Thoracic aorta (tissue), 2 donors: ENCODE measurements around the gene LAMB2. TPM values are rescaled to one million over a fixed set of nuclear protein-coding genes. Genes with fewer than 3 reads are reported as not detected.

ENCODE experiments used
- ATAC-seq: fragments of 150-250 bp; one replicate; pipeline ENCODE4 v1.8.0; 2017; ENCODE audit warnings: low read depth; ENCODE audit not compliant: insufficient number of reproducible peaks, low FRiP score
- DNase-seq: peaks from one replicate; pipeline ENCODE4 v3.0.0-alpha.2; 2020; ENCODE audit warnings: low spot score
- H3K27ac ChIP-seq, 2 donors: fragments of 200-600 bp; sonication (generic); 1 replicate in 1 of 2; 2 replicates in 1 of 2; pipeline ENCODE4 v1.5.1; 2016; ENCODE audit warnings: mild to moderate bottlenecking in 2 of 2, moderate library complexity in 2 of 2
- H3K27me3 ChIP-seq: fragments of 200-600 bp; sonication (generic); replicated peaks from 2 replicates; pipeline ENCODE4 v1.6.0; 2016; ENCODE audit warnings: mild to moderate bottlenecking; ENCODE audit not compliant: insufficient read depth
- H3K36me3 ChIP-seq: fragments of 200-600 bp; sonication (generic); one replicate; pipeline ENCODE4 v1.5.1; 2016
- H3K4me1 ChIP-seq, 2 donors: fragments of 200-600 bp; sonication (generic); 1 replicate in 1 of 2; 2 replicates in 1 of 2; pipeline versions ENCODE4 v1.5.1 to v1.6.0; 2016; ENCODE audit warnings: low read depth in 2 of 2, mild to moderate bottlenecking in 1 of 2; ENCODE audit not compliant: control insufficient read depth in 1 of 2
- H3K4me3 ChIP-seq: fragments of 200-600 bp; sonication (generic); 2 replicates; pipeline ENCODE4 v1.5.1; 2016; ENCODE audit warnings: mild to moderate bottlenecking
- H3K9me3 ChIP-seq: fragments of 200-600 bp; sonication (generic); 2 replicates; pipeline ENCODE4 v1.5.1; 2016
- total RNA-seq, 2 donors: library from RNA; depleted of rRNA; stranded (reverse); fragments of >200 nt; gene quantifications; one replicate each; pipeline versions ENCODE4 v1.1.0 to v1.2.3, GENCODE V29; 2016
- TF ChIP-seq, protein P1 (sequence below): fragments of 200-600 bp; sonication (generic); IDR thresholded peaks from one replicate; pipeline ENCODE4 v1.5.1; 2019; ENCODE audit warnings: antibody characterized with exemption

Gene LAMB2
- total RNA-seq, result 100 to 1,000 TPM; 764 to 806 TPM

DNA sequence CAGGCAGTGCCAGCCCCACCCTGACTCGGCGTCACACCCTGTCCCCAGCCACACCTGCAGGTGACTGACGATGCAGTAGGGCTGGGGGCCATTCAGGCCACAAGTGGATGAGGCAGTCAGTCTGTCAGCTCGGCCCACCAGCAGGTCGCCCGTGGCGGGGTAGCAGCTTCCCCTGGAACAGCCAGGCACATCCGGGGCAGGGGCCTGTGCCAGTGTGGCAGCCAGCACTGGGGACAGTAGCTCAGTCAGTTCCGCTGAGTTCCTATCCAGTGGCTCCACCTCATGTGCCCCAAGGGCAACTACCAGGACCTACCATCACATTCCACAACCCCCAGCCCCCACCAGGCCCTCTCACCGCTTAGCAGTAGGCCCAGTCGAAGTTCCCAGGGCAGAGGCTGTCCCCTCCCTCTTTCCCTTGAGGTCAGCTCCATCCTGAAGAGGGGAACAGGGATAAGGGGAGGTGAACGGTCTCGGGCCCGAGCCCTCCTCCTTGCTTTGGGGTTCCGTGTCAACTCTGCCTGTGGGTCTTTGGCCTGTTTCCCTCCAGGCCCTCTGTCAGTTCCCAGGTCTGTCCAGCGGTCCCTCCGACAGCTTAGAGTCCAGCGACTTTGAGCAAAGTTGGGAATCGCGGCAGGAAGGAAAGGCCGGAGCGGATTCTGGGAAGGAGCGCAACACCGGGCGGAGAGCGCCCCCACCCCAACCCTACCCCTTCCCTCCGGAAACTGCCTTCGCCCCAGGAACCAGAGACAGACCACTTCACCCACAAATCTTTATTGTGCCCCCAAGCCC, at the start of gene LAMB2:
TSS of gene LAMB2 (minus strand) at position 614 of the 789 bp plus-strand sequence. CDS start at position 431, 183 bp downstream.
- Histone ChIP-seq H3K27ac (peak within 1 kb of the TSS; percentile 88 to 94), H3K9me3 (no peaks in the 10 kb centered on the region), H3K27me3 (no peaks in the 10 kb centered on the region), H3K36me3 (peaks cover 22% of the 10 kb centered on the region), H3K4me1 (peaks cover 14 to 41% of the 10 kb centered on the region in 2 donors), H3K4me3 (peak within 1 kb of the TSS; percentile 84)
- ATAC-seq (peak; percentile 51), DNase-seq (no peak)
- TF ChIP-seq, protein P1, sequence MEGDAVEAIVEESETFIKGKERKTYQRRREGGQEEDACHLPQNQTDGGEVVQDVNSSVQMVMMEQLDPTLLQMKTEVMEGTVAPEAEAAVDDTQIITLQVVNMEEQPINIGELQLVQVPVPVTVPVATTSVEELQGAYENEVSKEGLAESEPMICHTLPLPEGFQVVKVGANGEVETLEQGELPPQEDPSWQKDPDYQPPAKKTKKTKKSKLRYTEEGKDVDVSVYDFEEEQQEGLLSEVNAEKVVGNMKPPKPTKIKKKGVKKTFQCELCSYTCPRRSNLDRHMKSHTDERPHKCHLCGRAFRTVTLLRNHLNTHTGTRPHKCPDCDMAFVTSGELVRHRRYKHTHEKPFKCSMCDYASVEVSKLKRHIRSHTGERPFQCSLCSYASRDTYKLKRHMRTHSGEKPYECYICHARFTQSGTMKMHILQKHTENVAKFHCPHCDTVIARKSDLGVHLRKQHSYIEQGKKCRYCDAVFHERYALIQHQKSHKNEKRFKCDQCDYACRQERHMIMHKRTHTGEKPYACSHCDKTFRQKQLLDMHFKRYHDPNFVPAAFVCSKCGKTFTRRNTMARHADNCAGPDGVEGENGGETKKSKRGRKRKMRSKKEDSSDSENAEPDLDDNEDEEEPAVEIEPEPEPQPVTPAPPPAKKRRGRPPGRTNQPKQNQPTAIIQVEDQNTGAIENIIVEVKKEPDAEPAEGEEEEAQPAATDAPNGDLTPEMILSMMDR, result no peak

DNA sequence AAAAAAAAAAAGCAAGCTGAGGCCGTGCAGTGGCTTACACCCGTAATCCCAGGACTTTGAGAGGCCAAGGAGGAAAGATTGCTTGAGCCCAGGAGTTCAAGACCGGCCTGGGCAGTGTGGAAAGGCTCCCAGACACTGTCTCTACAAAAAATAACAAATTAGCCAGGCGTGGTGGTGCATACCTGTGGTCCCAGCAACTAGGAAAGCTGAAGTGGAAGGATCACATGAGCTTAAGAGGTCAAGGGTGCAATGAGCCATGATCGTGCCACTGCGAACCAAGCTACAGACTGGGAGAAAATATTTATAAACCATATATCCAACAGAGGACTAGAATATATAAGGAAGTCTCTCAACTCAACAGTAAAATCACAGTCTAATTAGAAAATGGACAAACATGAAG, 48.5 kb upstream of the LAMB2 start:
- no peaks in the 10 kb centered on the region for H3K27me3 ChIP-seq
- H3K4me1 ChIP-seq, result no peaks in the 10 kb centered on the region
- H3K36me3 ChIP-seq, result no peaks in the 10 kb centered on the region
- TF ChIP-seq, protein P1, result no peak
- ATAC-seq (no peak), DNase-seq (no peak)
- H3K9me3 ChIP-seq, result no peaks in the 10 kb centered on the region
- no peak overlapping the region for H3K4me3 ChIP-seq
- H3K27ac ChIP-seq, result no peak overlapping the region

DNA sequence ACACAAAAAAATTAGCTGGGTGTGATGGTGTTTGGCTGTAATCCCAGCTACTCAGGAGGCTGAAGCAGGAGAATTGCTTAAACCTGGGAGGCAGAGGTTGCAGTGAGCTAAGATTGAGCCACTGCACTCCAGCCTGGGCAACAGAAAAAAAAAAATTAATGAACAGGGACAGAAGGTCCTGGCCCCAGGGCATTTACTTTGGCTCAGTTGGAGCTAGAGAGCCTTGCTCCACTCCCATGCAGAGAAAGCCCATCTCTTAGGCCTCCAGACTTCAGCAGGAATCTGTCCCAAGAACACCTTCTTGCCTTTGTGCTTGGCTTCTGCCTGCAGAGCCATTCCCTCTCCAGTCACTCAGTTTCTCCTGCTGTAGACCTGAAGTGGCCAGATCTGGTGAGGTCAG, 47.3 kb upstream of the LAMB2 start:
- ATAC-seq (no peak), DNase-seq (no peak)
- H3K4me1 ChIP-seq, result no peaks in the 10 kb centered on the region
- H3K27ac ChIP-seq, result no peak overlapping the region
- TF ChIP-seq, protein P1, result no peak
- no peaks in the 10 kb centered on the region for H3K27me3 ChIP-seq
- no peaks in the 10 kb centered on the region for H3K9me3 ChIP-seq
- no peak overlapping the region for H3K4me3 ChIP-seq
- H3K36me3 ChIP-seq, result peaks cover 5% of the 10 kb centered on the region

DNA sequence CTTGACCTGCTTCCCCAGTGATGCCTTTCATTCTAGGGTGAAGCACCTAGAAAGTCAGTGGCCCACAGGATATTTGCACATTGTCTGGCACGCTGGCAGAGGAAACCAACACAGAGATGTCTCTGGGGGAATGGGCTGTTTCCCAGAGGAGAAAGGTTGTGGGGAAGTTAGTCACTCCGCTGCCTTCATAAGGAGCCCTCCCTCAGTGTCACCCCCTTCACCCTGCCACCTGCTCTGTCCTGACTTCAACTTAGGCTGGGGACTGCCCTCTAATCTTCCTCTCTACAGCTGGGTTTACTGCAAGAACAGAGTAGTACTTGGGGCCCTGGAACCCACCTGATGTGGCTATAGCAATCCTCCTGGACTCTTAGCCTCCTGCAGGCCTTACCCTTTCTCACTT, 44.2 kb upstream of the LAMB2 start:
- TF ChIP-seq, protein P1, result no peak
- Histone ChIP-seq H3K36me3 (peaks cover 14% of the 10 kb centered on the region), H3K4me3 (no peak overlapping the region), H3K9me3 (no peaks in the 10 kb centered on the region), H3K27ac (no peak overlapping the region), H3K27me3 (no peaks in the 10 kb centered on the region), H3K4me1 (peaks cover 21 to 28% of the 10 kb centered on the region in 2 donors)
- no peak for DNase-seq
- no peak for ATAC-seq

DNA sequence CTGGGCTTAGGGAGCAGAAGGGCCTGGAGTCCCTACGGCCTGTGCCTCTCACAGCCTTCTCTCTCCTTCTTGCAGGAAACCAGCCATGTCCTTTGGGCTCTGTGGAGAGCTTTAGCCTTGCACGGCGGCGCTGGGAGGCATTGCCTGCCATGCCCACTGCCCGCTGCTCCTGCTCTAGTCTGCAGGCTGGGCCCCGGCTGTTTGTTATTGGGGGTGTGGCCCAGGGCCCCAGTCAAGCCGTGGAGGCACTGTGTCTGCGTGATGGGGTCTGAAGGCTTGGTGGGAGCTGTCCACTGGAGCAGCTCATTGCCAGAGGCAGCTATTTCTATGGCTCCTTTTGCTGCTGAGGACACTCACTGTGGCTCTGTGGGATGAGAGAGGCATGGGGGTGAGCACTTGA, 42.7 kb upstream of the LAMB2 start:
- Histone ChIP-seq H3K9me3 (no peaks in the 10 kb centered on the region), H3K27ac (no peak overlapping the region), H3K4me1 (peaks cover 21 to 37% of the 10 kb centered on the region in 2 donors), H3K36me3 (peaks cover 14% of the 10 kb centered on the region), H3K27me3 (no peaks in the 10 kb centered on the region), H3K4me3 (no peak overlapping the region)
- DNase-seq, result no peak
- ATAC-seq, result no peak
- TF ChIP-seq, protein P1, result no peak
